ENCODE measurements around the gene XG.
"Not testable (repeated sequence)": the region's sequence is repeated elsewhere in the genome, so short reads cannot be mapped to it uniquely, and the experiment has no call there.

DNA sequence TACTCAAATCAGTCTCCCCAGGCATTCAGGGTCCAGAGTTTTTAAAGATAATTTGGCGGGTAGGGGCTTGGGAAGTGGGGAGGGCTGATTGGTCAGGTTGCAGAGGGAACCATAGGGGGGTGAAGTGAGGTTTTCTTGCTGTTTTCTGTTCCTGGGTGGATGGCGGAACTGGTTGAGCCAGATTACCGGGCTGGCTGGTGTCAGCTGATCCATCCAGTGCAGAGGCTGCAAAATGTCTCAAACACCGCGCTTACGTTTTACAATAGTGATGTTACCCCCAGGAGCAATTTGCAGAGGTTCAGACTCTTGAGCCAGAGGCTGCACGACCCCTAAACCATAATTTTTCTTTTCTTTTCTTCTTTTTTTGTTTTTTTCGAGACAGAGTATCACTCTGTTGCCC, 51.6 kb downstream of the XG start:
- TF ChIP-seq, protein P1, sequence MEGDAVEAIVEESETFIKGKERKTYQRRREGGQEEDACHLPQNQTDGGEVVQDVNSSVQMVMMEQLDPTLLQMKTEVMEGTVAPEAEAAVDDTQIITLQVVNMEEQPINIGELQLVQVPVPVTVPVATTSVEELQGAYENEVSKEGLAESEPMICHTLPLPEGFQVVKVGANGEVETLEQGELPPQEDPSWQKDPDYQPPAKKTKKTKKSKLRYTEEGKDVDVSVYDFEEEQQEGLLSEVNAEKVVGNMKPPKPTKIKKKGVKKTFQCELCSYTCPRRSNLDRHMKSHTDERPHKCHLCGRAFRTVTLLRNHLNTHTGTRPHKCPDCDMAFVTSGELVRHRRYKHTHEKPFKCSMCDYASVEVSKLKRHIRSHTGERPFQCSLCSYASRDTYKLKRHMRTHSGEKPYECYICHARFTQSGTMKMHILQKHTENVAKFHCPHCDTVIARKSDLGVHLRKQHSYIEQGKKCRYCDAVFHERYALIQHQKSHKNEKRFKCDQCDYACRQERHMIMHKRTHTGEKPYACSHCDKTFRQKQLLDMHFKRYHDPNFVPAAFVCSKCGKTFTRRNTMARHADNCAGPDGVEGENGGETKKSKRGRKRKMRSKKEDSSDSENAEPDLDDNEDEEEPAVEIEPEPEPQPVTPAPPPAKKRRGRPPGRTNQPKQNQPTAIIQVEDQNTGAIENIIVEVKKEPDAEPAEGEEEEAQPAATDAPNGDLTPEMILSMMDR (IDR thresholded peaks at IDR 0.05), result not testable (repeated sequence)
- TF ChIP-seq POLR2A (IDR thresholded peaks at IDR 0.05), result not testable (repeated sequence)

Measured in body of pancreas (tissue), 4 donors.